ENCODE results near the gene MISP. TPM values are rescaled to one million over a fixed set of nuclear protein-coding genes. Genes with fewer than 3 reads are reported as not detected.

Gene MISP
- total RNA-seq, 1 experiment from 2014 or later: 0.70 TPM

- Mint-ChIP-seq H3K36me3 (no peaks in the 10 kb centered on the region), H3K27me3 (ENCODE audit: low read depth) (no peaks in the 10 kb centered on the region), H3K4me1 (no peaks in the 10 kb centered on the region), H3K4me3 (no peak overlapping the region), H3K27ac (no peak overlapping the region), H3K9me3 (no peaks in the 10 kb centered on the region)
- no peak for TF ChIP-seq TEAD4 (CRISPR knock-in tag; IDR thresholded peaks at IDR 0.05)
- TF ChIP-seq CREB1 (CRISPR knock-in tag; IDR thresholded peaks at IDR 0.05): no peak
- TF ChIP-seq ATF3 (CRISPR knock-in tag; conservative IDR thresholded peaks at IDR 0.05): no peak
- TF ChIP-seq OVOL2 (CRISPR knock-in tag; IDR thresholded peaks at IDR 0.05; ENCODE audit: borderline replicate concordance): no peak
- TF ChIP-seq, protein P1, sequence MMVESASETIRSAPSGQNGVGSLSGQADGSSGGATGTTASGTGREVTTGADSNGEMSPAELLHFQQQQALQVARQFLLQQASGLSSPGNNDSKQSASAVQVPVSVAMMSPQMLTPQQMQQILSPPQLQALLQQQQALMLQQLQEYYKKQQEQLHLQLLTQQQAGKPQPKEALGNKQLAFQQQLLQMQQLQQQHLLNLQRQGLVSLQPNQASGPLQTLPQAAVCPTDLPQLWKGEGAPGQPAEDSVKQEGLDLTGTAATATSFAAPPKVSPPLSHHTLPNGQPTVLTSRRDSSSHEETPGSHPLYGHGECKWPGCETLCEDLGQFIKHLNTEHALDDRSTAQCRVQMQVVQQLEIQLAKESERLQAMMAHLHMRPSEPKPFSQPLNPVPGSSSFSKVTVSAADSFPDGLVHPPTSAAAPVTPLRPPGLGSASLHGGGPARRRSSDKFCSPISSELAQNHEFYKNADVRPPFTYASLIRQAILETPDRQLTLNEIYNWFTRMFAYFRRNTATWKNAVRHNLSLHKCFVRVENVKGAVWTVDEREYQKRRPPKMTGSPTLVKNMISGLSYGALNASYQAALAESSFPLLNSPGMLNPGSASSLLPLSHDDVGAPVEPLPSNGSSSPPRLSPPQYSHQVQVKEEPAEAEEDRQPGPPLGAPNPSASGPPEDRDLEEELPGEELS (CRISPR knock-in tag; IDR thresholded peaks at IDR 0.05): no peak
- no peak for TF ChIP-seq FOXP1 (CRISPR knock-in tag; IDR thresholded peaks at IDR 0.05; ENCODE audit: borderline replicate concordance)
- no peak for TF ChIP-seq SMAD4 (CRISPR knock-in tag; IDR thresholded peaks at IDR 0.05)
- TF ChIP-seq EMX1 (CRISPR knock-in tag; IDR thresholded peaks at IDR 0.05): no peak
- no peak for TF ChIP-seq NR3C1 (CRISPR knock-in tag; conservative IDR thresholded peaks at IDR 0.05; ENCODE audit: low read depth)
- TF ChIP-seq, protein P2, sequence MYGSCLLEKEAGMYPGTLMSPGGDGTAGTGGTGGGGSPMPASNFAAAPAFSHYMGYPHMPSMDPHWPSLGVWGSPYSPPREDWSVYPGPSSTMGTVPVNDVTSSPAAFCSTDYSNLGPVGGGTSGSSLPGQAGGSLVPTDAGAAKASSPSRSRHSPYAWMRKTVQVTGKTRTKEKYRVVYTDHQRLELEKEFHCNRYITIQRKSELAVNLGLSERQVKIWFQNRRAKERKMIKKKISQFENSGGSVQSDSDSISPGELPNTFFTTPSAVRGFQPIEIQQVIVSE (CRISPR knock-in tag; IDR thresholded peaks at IDR 0.05; ENCODE audit: borderline replicate concordance): no peak
- no peak for TF ChIP-seq ZNF396 (CRISPR knock-in tag; IDR thresholded peaks at IDR 0.05; ENCODE audit: borderline replicate concordance)
- no peak for TF ChIP-seq ZNF671 (CRISPR knock-in tag; IDR thresholded peaks at IDR 0.05)
- TF ChIP-seq, protein P3, sequence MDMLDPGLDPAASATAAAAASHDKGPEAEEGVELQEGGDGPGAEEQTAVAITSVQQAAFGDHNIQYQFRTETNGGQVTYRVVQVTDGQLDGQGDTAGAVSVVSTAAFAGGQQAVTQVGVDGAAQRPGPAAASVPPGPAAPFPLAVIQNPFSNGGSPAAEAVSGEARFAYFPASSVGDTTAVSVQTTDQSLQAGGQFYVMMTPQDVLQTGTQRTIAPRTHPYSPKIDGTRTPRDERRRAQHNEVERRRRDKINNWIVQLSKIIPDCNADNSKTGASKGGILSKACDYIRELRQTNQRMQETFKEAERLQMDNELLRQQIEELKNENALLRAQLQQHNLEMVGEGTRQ (CRISPR knock-in tag; IDR thresholded peaks at IDR 0.05): no peak
- TF ChIP-seq ERG (CRISPR knock-in tag; IDR thresholded peaks at IDR 0.05): no peak
- TF ChIP-seq NFATC4 (CRISPR knock-in tag; IDR thresholded peaks at IDR 0.05): no peak
- TF ChIP-seq, protein P4, sequence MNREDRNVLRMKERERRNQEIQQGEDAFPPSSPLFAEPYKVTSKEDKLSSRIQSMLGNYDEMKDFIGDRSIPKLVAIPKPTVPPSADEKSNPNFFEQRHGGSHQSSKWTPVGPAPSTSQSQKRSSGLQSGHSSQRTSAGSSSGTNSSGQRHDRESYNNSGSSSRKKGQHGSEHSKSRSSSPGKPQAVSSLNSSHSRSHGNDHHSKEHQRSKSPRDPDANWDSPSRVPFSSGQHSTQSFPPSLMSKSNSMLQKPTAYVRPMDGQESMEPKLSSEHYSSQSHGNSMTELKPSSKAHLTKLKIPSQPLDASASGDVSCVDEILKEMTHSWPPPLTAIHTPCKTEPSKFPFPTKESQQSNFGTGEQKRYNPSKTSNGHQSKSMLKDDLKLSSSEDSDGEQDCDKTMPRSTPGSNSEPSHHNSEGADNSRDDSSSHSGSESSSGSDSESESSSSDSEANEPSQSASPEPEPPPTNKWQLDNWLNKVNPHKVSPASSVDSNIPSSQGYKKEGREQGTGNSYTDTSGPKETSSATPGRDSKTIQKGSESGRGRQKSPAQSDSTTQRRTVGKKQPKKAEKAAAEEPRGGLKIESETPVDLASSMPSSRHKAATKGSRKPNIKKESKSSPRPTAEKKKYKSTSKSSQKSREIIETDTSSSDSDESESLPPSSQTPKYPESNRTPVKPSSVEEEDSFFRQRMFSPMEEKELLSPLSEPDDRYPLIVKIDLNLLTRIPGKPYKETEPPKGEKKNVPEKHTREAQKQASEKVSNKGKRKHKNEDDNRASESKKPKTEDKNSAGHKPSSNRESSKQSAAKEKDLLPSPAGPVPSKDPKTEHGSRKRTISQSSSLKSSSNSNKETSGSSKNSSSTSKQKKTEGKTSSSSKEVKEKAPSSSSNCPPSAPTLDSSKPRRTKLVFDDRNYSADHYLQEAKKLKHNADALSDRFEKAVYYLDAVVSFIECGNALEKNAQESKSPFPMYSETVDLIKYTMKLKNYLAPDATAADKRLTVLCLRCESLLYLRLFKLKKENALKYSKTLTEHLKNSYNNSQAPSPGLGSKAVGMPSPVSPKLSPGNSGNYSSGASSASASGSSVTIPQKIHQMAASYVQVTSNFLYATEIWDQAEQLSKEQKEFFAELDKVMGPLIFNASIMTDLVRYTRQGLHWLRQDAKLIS (CRISPR knock-in tag; IDR thresholded peaks at IDR 0.05; ENCODE audit: borderline replicate concordance): no peak
- no peak for TF ChIP-seq ZNF423 (CRISPR knock-in tag; IDR thresholded peaks at IDR 0.05)
- ATAC-seq: no peak
- ChIA-PET CTCF (interaction anchor here (1.8 kb wide), 1 partner anchor 28 kb away, joined by 5 read pairs; the partner anchor contains the start of gene PALM), POLR2A (no interaction called here)
- DNase-seq (ENCODE audit: low spot score): no peak
Measured at GRCh38 chr19:736125-736524, 14.8 kb upstream of the MISP start.

- H3K36me3 Mint-ChIP-seq: no peaks in the 10 kb centered on the region
- ChIA-PET CTCF (interaction anchor here (0.8 to 1.8 kb wide), 6 partner anchors 29 to 154 kb away, joined by 3 to 5 read pairs (median 4); partner anchors contain the start of genes PALM and RNF126), POLR2A (no interaction called here)
- no peaks in the 10 kb centered on the region for H3K4me1 Mint-ChIP-seq
- no peak overlapping the region for H3K4me3 Mint-ChIP-seq
- DNase-seq (ENCODE audit: low spot score): peak; percentile 87
- TF ChIP-seq SP1 (CRISPR knock-in tag; conservative IDR thresholded peaks at IDR 0.05) (peak; percentile 44), GTF2I (CRISPR knock-in tag; conservative IDR thresholded peaks at IDR 0.05) (peak; percentile 97), NR3C1 (CRISPR knock-in tag; conservative IDR thresholded peaks at IDR 0.05; ENCODE audit: low read depth) (no peak)
- TF ChIP-seq, protein P5, sequence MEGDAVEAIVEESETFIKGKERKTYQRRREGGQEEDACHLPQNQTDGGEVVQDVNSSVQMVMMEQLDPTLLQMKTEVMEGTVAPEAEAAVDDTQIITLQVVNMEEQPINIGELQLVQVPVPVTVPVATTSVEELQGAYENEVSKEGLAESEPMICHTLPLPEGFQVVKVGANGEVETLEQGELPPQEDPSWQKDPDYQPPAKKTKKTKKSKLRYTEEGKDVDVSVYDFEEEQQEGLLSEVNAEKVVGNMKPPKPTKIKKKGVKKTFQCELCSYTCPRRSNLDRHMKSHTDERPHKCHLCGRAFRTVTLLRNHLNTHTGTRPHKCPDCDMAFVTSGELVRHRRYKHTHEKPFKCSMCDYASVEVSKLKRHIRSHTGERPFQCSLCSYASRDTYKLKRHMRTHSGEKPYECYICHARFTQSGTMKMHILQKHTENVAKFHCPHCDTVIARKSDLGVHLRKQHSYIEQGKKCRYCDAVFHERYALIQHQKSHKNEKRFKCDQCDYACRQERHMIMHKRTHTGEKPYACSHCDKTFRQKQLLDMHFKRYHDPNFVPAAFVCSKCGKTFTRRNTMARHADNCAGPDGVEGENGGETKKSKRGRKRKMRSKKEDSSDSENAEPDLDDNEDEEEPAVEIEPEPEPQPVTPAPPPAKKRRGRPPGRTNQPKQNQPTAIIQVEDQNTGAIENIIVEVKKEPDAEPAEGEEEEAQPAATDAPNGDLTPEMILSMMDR (IDR thresholded peaks at IDR 0.05): peak; percentile 48; the same call in 1 of the 2 replicates
- H3K27ac Mint-ChIP-seq: no peak overlapping the region
- ATAC-seq: peak; percentile 87
- H3K9me3 Mint-ChIP-seq: no peaks in the 10 kb centered on the region
- H3K27me3 Mint-ChIP-seq (ENCODE audit: low read depth): no peaks in the 10 kb centered on the region
Measured at GRCh38 chr19:737591-738093, 13.3 kb upstream of the MISP start.
